Measurements from ENCODE around the gene DDX42. TPM values are rescaled to one million over a fixed set of nuclear protein-coding genes. Genes with fewer than 3 reads are reported as not detected.

Gene DDX42
- total and polyA plus RNA-seq, 9 of the 15 experiments (the other 6 are each of a cell fraction or from before 2014, with no cell fraction given), result 16.5 to 149 (median 87.6) TPM

DNA sequence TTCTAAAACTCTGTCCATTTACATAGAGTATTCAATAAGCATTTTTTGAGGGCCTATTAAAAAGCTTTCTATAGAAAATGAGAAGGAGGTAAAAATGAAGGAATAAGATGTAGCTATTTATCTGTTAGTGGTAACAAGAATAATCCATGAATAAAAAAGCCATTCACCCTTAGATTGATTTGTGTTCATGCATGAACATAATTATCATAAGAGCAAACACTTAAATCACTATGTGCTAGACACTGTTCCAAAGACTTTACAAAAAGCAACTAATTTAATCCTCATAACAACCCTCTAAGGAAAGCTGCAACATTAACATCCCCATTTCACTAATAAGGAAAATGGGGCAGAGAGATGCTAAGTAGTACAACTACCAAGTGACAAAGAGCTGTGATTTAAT, 7.2 kb upstream of the DDX42 start:
- no TSS peak for BruUV-seq (replicated peaks)
- no peaks in the 10 kb centered on the region for H3K27me3 ChIP-seq (ENCODE audit: control insufficient read depth in 2 of 2, insufficient read depth in 2 of 2, low read length in 2 of 2)
- H3K4me3 ChIP-seq, result no peak overlapping the region
- peaks cover 9 to 15% of the 10 kb centered on the region in 2 experiments; a peak in 4 of 5 replicates for H3K4me1 ChIP-seq (replicated peaks in 1 of 2; ENCODE audit: control insufficient read depth in 2 of 2, insufficient read depth in 2 of 2, low read length in 2 of 2)
- H3K27ac ChIP-seq (ENCODE audit: extremely low read depth, low read depth, low read length), result no peak overlapping the region
- H3K9ac ChIP-seq (ENCODE audit: insufficient read depth in 1 of 2, low read depth in 2 of 2, low read length in 2 of 2), result no peak overlapping the region
- no peak overlapping the region for H3K4me2 ChIP-seq (ENCODE audit: insufficient read depth, low read length)
- in situ Hi-C loops (cut with MboI) (no loop called here), intact Hi-C loops (cut with micrococcal nuclease) (no loop called here)
- ChIA-PET POLR2A (interaction anchor here (0.6 to 1.2 kb wide), 5 partner anchors 10 to 244 kb away, joined by 3 to 5 read pairs (median 4); no protein-coding TSS in a partner anchor), CTCF (ENCODE audit: low intra/inter-chr PET ratio) (no interaction called here)
- no peaks in the 10 kb centered on the region for H3K9me3 ChIP-seq (replicated peaks; ENCODE audit: control insufficient read depth, insufficient read depth, low read depth, low read length)
- DNase-seq (ENCODE audit: extremely low read depth in 1 of 4, low spot score in 3 of 4) (no peak), ATAC-seq (no peak), FAIRE-seq (no peak)
- peaks cover 84% of the 10 kb centered on the region for H3K79me2 ChIP-seq (ENCODE audit: control insufficient read depth, insufficient read depth, low read length)
- H4K20me1 ChIP-seq (replicated peaks; ENCODE audit: control insufficient read depth, insufficient read depth, low read length), result no peaks in the 10 kb centered on the region
- no peaks in the 10 kb centered on the region for H3K9me1 ChIP-seq (ENCODE audit: control insufficient read depth, insufficient read depth, low read length)
- H3K36me3 ChIP-seq (ENCODE audit: control insufficient read depth, insufficient read depth, low read length), result peaks cover 87% of the 10 kb centered on the region
- H2AFZ ChIP-seq (ENCODE audit: low read depth, low read length), result no peak overlapping the region
- TF ChIP-seq ZNF444 (CRISPR knock-in tag; IDR thresholded peaks at IDR 0.05) (no peak), ZNF197 (CRISPR knock-in tag; IDR thresholded peaks at IDR 0.05; ENCODE audit: low read depth) (no peak), CBX3 (IDR thresholded peaks at IDR 0.05; ENCODE audit: borderline replicate concordance in 1 of 2, low read length in 2 of 2) (no peak), STAT5B (CRISPR knock-in tag; IDR thresholded peaks at IDR 0.05) (no peak)
- TF ChIP-seq, protein P1, sequence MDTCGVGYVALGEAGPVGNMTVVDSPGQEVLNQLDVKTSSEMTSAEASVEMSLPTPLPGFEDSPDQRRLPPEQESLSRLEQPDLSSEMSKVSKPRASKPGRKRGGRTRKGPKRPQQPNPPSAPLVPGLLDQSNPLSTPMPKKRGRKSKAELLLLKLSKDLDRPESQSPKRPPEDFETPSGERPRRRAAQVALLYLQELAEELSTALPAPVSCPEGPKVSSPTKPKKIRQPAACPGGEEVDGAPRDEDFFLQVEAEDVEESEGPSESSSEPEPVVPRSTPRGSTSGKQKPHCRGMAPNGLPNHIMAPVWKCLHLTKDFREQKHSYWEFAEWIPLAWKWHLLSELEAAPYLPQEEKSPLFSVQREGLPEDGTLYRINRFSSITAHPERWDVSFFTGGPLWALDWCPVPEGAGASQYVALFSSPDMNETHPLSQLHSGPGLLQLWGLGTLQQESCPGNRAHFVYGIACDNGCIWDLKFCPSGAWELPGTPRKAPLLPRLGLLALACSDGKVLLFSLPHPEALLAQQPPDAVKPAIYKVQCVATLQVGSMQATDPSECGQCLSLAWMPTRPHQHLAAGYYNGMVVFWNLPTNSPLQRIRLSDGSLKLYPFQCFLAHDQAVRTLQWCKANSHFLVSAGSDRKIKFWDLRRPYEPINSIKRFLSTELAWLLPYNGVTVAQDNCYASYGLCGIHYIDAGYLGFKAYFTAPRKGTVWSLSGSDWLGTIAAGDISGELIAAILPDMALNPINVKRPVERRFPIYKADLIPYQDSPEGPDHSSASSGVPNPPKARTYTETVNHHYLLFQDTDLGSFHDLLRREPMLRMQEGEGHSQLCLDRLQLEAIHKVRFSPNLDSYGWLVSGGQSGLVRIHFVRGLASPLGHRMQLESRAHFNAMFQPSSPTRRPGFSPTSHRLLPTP (IDR thresholded peaks at IDR 0.05; ENCODE audit: borderline replicate concordance, extremely low read depth, insufficient read length), result no peak
- TF ChIP-seq, protein P2, sequence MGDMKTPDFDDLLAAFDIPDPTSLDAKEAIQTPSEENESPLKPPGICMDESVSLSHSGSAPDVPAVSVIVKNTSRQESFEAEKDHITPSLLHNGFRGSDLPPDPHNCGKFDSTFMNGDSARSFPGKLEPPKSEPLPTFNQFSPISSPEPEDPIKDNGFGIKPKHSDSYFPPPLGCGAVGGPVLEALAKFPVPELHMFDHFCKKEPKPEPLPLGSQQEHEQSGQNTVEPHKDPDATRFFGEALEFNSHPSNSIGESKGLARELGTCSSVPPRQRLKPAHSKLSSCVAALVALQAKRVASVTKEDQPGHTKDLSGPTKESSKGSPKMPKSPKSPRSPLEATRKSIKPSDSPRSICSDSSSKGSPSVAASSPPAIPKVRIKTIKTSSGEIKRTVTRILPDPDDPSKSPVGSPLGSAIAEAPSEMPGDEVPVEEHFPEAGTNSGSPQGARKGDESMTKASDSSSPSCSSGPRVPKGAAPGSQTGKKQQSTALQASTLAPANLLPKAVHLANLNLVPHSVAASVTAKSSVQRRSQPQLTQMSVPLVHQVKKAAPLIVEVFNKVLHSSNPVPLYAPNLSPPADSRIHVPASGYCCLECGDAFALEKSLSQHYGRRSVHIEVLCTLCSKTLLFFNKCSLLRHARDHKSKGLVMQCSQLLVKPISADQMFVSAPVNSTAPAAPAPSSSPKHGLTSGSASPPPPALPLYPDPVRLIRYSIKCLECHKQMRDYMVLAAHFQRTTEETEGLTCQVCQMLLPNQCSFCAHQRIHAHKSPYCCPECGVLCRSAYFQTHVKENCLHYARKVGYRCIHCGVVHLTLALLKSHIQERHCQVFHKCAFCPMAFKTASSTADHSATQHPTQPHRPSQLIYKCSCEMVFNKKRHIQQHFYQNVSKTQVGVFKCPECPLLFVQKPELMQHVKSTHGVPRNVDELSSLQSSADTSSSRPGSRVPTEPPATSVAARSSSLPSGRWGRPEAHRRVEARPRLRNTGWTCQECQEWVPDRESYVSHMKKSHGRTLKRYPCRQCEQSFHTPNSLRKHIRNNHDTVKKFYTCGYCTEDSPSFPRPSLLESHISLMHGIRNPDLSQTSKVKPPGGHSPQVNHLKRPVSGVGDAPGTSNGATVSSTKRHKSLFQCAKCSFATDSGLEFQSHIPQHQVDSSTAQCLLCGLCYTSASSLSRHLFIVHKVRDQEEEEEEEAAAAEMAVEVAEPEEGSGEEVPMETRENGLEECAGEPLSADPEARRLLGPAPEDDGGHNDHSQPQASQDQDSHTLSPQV (IDR thresholded peaks at IDR 0.05), result no peak
- TF ChIP-seq, protein P3, sequence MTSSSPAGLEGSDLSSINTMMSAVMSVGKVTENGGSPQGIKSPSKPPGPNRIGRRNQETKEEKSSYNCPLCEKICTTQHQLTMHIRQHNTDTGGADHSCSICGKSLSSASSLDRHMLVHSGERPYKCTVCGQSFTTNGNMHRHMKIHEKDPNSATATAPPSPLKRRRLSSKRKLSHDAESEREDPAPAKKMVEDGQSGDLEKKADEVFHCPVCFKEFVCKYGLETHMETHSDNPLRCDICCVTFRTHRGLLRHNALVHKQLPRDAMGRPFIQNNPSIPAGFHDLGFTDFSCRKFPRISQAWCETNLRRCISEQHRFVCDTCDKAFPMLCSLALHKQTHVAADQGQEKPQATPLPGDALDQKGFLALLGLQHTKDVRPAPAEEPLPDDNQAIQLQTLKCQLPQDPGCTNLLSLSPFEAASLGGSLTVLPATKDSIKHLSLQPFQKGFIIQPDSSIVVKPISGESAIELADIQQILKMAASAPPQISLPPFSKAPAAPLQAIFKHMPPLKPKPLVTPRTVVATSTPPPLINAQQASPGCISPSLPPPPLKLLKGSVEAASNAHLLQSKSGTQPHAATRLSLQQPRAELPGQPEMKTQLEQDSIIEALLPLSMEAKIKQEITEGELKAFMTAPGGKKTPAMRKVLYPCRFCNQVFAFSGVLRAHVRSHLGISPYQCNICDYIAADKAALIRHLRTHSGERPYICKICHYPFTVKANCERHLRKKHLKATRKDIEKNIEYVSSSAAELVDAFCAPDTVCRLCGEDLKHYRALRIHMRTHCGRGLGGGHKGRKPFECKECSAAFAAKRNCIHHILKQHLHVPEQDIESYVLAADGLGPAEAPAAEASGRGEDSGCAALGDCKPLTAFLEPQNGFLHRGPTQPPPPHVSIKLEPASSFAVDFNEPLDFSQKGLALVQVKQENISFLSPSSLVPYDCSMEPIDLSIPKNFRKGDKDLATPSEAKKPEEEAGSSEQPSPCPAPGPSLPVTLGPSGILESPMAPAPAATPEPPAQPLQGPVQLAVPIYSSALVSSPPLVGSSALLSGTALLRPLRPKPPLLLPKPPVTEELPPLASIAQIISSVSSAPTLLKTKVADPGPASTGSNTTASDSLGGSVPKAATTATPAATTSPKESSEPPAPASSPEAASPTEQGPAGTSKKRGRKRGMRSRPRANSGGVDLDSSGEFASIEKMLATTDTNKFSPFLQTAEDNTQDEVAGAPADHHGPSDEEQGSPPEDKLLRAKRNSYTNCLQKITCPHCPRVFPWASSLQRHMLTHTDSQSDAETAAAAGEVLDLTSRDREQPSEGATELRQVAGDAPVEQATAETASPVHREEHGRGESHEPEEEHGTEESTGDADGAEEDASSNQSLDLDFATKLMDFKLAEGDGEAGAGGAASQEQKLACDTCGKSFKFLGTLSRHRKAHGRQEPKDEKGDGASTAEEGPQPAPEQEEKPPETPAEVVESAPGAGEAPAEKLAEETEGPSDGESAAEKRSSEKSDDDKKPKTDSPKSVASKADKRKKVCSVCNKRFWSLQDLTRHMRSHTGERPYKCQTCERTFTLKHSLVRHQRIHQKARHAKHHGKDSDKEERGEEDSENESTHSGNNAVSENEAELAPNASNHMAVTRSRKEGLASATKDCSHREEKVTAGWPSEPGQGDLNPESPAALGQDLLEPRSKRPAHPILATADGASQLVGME (CRISPR knock-in tag; IDR thresholded peaks at IDR 0.05), result no peak
